NCI-H69 (cell line): ENCODE data around the gene POLR1C.
A peak's percentile ranks its signal among the peaks of the same experiment; 100 is the strongest.
"Not testable (repeated sequence)": the region's sequence is repeated elsewhere in the genome, so short reads cannot be mapped to it uniquely, and the experiment has no call there.

Experiments used
- DNase-seq: peaks from one replicate; lab custom pipeline; 2025; lab: John Stamatoyannopoulos, UW

Gene POLR1C

GRCh38 chr6:43509984-43510826 lies 6.7 kb upstream of the POLR1C start, which contains the start of gene LRRC73:
Gene LRRC73, minus strand, starts transcription at chr6:43510346. Its CDS starts 561 bp downstream, at chr6:43509785.
- DNase-seq = peak; percentile 93

GRCh38 chr6:43510827-43511163 lies 6.1 kb upstream of the POLR1C start:
- no peak for DNase-seq

GRCh38 chr6:43511824-43512415 lies 5.0 kb upstream of the POLR1C start:
- no peak for DNase-seq

- DNase-seq = no peak
Measured at GRCh38 chr6:43515808-43516207, 1.1 kb upstream of the POLR1C start.

GRCh38 chr6:43516367-43516696 lies 557 bp upstream of the POLR1C start:
- no peak for DNase-seq

GRCh38 chr6:43517505-43518357 lies 842 bp downstream of the POLR1C start:
- DNase-seq = peak; percentile 51

- no peak for DNase-seq
Measured at GRCh38 chr6:43520097-43520496, 3.2 kb downstream of the POLR1C start.

- no peak for DNase-seq
Measured at GRCh38 chr6:43521836-43522235, 4.9 kb downstream of the POLR1C start.

- DNase-seq = no peak
Measured at GRCh38 chr6:43522547-43523261, 5.8 kb downstream of the POLR1C start.

- no peak for DNase-seq
Measured at GRCh38 chr6:43523284-43523683, 6.4 kb downstream of the POLR1C start.

GRCh38 chr6:43524483-43524961 lies 7.6 kb downstream of the POLR1C start:
- DNase-seq = no peak

- no peak for DNase-seq
Measured at GRCh38 chr6:43532201-43532600, 15.3 kb downstream of the POLR1C start.

- not testable (repeated sequence) for DNase-seq
Measured at GRCh38 chr6:43538986-43539385, 22.1 kb downstream of the POLR1C start.

- not testable (repeated sequence) for DNase-seq
Measured at GRCh38 chr6:43539409-43539808, 22.5 kb downstream of the POLR1C start.

GRCh38 chr6:43540507-43540906 lies 23.6 kb downstream of the POLR1C start:
- DNase-seq = no peak

- no peak for DNase-seq
Measured at GRCh38 chr6:43541774-43542471, 25.0 kb downstream of the POLR1C start.

GRCh38 chr6:43544461-43544860 lies 27.6 kb downstream of the POLR1C start:
- DNase-seq = no peak

- DNase-seq = no peak
Measured at GRCh38 chr6:43547222-43547621, 30.3 kb downstream of the POLR1C start.

- DNase-seq = not testable (repeated sequence)
Measured at GRCh38 chr6:43557620-43558019, 40.7 kb downstream of the POLR1C start.

GRCh38 chr6:43559328-43559727 lies 42.4 kb downstream of the POLR1C start:
- DNase-seq = no peak

- DNase-seq = peak; percentile 22
Measured at GRCh38 chr6:43570876-43571441, 54.1 kb downstream of the POLR1C start.
